KG1 (cell line): ENCODE results near the gene MAP4.
"Not testable (repeated sequence)": the region's sequence is repeated elsewhere in the genome, so short reads cannot be mapped to it uniquely, and the experiment has no call there.

Experiments used
- DNase-seq: peaks from one replicate; lab custom pipeline; 2025; lab: John Stamatoyannopoulos, UW

MAP4 gene, protein sequence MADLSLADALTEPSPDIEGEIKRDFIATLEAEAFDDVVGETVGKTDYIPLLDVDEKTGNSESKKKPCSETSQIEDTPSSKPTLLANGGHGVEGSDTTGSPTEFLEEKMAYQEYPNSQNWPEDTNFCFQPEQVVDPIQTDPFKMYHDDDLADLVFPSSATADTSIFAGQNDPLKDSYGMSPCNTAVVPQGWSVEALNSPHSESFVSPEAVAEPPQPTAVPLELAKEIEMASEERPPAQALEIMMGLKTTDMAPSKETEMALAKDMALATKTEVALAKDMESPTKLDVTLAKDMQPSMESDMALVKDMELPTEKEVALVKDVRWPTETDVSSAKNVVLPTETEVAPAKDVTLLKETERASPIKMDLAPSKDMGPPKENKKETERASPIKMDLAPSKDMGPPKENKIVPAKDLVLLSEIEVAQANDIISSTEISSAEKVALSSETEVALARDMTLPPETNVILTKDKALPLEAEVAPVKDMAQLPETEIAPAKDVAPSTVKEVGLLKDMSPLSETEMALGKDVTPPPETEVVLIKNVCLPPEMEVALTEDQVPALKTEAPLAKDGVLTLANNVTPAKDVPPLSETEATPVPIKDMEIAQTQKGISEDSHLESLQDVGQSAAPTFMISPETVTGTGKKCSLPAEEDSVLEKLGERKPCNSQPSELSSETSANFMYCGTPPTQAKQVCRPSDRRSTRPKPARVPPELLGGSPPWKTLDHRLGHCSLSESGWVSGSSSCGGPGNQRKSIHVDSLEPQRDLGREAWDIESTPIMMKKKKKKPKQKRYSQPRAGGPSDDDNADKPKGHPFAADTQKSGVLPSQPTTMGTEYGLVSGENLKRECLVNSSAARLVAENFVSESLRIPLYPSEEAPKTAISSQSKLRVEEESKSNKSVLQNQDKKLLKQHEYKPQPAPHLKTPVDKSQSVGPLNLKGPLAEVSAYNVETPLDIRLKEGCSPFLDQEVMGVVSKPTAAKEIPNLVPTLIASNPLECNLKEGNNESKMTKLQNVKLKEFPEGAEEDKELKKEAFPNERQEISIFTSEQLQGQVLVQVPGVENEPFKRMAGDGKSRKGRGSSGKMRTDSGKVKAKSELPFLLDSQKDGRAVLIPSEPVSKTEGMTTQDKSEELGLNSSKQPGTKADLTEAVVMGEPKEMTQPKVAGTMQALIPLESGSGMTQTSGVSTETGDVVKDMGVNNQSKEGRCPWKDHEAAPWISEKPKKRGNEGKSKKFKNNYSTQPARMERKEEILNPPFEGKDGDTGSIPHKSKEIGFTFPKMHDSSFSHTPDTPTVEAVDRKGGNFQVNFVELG (N-terminal part only)

DNA sequence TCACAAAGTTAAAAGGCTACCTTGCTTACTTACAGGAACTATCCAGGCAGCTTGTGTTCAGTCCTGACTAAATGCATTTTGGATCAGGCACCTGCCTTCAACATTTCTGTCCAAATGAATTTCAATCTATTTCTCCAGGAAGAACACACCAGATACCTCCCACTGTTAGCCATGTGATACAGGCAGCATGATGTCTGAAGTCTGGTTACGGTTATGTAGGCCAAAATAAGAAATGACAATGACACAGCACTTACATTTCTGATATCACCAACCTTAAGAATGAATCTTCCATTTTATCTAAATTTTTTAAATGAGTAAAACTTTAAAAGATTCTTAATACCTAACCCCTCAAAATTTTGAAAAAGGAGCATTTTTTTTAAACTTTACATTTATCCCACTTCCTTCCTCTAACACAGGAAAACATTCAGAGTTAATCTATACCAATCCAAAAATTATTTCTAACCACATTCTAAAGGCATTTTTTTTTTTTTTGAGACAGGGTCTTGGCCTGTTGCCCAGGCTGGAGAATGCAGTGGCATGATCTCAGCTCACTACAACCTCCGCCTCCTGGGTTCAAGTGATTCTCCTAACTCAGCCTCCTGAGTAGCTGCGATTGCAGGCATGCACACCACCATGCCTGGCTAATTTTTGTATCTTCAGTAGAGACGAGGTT lies at the start of gene MAP4:
MAP4 (minus strand) TSS at position 116 of the 673 bp plus-strand sequence. CDS start 17,556 bp downstream, outside the sequence.
- DNase-seq, result no peak

- no peak for DNase-seq
These were observed 48.8 kb upstream of the MAP4 start for GRCh38 chr3:48065035-48065434.

DNA sequence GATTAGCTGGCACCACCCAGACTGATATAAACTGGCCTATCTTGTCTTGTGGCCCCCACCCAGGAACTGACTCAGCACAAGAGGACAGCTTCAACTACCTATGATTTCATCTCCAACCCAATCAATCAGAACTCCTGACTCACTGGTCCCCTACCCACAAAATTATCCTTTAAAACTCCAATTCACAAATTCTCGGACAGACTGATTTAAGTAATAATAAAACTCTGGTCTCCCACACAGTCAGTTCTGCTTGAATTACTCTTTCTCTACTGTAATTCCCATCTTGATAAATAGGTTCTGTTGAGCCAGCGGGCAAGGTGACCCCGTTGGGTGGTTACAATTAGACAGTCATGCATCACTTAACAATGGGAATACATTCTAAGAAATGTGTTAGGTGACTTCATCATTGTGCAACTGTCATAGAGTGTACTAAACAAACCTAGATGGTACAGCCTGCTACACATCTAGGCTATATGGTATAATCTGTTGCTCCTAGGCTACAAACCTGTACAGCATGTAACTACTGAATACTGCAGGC lies 48.1 kb upstream of the MAP4 start:
- DNase-seq, result no peak

GRCh38 chr3:48061586-48061985 lies 45.4 kb upstream of the MAP4 start:
- not testable (repeated sequence) for DNase-seq

DNA sequence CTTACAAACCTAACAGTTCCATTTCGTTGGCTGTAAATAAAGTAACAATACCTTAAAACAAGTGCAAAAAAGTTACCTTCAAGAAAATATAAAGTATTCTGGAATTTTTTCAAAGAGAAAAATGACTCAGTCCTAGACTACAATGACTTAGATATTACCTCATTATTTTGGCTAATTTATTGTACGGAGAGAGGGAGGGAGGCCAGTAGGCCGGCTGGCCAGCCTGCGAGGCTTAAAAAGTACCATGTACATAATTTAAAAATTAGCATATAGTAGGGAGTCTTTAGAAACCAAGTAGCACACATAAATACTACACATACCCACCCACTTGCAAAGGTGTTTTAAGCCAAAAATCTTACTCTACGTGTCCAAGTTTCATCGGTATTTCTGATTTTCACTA lies 41.9 kb upstream of the MAP4 start:
- no peak for DNase-seq

DNA sequence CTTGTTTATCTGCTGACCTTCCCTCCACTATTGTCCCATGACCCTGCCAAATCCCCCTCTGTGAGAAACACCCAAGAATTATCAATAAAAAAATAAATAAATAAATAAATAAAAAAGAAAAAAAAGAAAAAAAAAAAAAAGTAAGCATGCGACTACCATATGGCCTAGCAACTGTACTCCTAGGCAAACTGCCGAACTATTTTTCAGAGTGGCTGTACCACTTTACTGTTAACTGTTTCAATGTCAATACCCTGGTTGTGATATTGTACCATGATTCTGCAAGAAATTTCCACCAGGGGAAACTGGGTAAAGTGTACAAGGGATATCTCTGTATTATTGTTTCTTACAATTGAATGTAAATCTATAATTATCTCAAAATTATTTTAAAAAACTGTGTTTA lies 41.3 kb upstream of the MAP4 start:
- DNase-seq, result no peak

DNA sequence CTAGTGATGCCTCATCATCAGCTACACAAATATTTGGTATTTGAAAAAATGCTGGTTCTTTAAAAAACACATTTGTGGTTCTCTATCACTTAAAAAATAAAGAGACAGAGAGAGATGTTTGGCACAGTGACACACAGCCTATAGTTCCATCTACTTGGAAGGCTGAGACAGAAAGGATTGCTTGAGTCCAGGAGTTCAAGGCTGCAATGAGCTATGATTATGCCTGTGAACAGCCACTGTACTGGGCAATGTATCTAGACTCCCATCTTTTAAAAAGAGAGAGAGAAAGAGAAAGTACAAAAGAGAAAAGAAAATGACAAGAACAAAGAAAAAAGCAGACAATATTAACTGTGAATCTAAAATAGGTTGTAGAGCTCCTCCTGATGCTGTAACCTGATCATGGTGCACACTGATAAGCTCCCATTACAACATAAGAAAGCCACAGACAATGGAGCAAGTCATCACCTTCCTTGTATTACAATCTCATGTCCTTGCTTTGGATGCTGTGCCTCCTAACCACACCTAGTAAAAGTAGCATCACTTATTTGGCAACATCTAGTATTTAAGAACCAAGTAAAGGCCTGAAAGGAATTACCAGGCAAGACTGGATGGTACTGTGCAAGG lies 31.7 kb upstream of the MAP4 start:
- DNase-seq, result no peak

- no peak for DNase-seq
These were observed 26.0 kb upstream of the MAP4 start for GRCh38 chr3:48042071-48042760.

DNA sequence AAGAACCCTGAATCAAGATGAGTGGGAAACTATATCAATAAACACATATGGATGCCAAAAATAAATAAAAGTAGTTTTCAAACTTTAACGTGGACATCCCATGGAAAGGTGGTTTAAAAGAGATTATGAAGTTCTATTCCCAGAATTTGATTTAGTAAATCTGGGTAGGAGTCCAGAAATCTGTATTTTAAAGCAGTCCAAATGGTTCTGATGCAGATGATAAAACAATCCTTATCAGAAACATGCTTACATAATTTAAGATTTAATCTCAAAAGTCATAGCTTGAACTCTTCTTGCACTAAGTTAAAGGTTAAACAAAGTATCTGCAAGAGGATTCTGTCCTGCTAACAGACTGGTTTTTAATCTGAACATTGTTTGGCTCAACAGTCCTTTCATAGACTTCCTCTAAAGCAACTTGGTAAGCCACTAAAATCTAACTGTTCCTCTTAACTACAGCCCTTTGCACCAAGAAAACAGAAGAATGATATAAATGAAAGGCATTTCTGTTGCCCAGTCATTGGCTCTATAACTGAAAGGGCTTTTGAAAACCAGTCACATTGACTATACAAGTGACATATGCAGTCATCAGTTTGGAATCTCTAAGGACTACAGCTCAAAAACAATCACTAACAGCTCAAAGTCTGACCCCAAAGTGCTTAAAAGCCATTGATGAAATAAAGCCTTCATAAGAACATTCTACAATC lies 23.4 kb upstream of the MAP4 start:
- DNase-seq, result peak; percentile 25

GRCh38 chr3:48038971-48039481 lies 22.8 kb upstream of the MAP4 start:
- DNase-seq, result no peak

- no peak for DNase-seq
These were observed 17.8 kb upstream of the MAP4 start for GRCh38 chr3:48034000-48034516.

GRCh38 chr3:48030188-48030587 lies 14.0 kb upstream of the MAP4 start:
- no peak for DNase-seq

- no peak for DNase-seq
These were observed 11.0 kb upstream of the MAP4 start for GRCh38 chr3:48026951-48027908.

DNA sequence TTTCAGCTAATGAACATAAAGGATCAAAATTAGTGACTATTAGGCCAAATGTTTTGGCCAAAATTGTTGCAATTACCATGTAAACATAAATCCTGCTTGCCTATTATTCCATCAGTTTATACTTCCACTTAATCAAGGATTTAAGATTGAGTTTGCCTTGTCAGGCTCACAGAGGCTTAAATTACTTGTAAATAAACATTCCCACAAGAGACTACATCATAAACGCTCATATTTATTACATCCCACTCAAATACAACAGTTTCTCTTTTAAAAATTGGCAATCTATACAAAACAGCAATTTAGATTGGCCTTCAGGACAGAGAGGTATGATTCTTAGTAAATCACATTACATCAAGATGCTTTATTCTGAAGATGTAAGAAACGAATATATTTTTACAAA lies 9.9 kb upstream of the MAP4 start:
- no peak for DNase-seq

- DNase-seq, result no peak
These were observed 8.2 kb upstream of the MAP4 start for GRCh38 chr3:48024401-48024800.

DNA sequence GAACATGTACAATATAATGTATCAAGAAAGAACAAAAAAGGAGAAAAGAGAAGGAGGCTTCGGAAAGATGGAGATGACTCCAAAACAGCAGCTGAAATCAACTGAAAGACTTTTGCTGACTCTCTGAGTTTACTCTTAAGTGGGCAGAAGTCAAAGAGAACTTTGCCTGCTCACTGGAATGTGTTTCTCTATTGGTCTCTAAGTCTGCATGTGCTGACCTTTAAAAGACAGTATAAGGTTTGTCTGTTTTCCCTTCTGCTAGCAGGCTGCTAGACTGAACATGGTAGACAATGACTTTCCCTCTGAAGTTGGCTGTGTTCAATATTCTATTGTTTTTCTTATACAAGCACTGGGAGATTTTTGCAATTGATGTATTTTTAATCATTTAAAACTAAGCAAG lies 7.2 kb upstream of the MAP4 start:
- DNase-seq, result no peak

DNA sequence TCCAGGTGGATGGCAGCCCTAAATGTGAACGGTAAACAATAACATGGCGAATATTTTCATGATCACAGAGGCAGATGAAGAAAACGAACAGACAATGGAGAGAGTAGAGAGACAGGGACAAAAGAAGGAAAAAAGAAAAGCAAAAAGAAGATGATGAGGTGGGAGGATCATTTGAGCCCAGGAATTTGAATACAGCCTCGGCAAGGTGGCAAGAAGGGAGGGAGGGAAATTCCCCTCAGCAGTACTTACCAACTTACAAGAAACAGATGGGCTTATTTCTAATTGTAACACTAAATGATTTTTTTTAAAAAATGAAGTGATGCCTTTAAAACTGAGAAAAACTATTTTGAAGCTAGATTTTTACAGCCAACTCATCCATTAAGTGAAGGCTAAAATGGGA lies 6.0 kb upstream of the MAP4 start:
- no peak for DNase-seq

DNA sequence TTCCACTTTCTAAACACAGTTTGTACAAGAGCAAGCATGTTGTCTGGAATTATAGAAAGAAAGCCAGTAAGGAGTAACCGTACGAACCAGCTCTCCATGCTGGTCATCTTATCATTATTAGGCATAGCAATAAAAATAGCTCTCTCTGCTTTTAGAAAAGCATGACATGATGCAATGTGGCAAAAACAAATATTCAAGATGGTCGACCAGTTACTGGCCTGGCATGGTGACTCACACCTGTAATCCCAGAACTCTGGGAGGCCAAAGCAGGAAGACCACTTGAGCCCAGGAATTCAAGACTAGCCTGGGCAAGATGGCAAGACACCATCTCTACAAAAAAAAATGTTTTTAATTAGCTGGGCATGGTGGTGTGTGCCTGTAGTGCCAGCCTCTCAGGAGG lies 2.6 kb upstream of the MAP4 start:
- DNase-seq, result no peak
